GM18873 (cell line): Measurements from ENCODE around the gene BCAT1.

Experiments used
- ATAC-seq: cut with Tn5 transposase; IDR thresholded peaks from one replicate; pipeline ENCODE4 v1.9.1; 2021; ENCODE audit warnings: mild to moderate bottlenecking, moderate library complexity, moderate number of reproducible peaks; ENCODE audit not compliant: unreplicated experiment, low FRiP score

The BCAT1 gene

GRCh38 chr12:24777359-24777758, 171.5 kb downstream of the BCAT1 start:
- no peak for ATAC-seq

GRCh38 chr12:24776861-24777260, 172.0 kb downstream of the BCAT1 start:
- ATAC-seq, result no peak

GRCh38 chr12:24775073-24775472, 173.8 kb downstream of the BCAT1 start:
- ATAC-seq, result no peak

GRCh38 chr12:24773996-24774395, 174.9 kb downstream of the BCAT1 start:
- ATAC-seq, result no peak

GRCh38 chr12:24772813-24773212, 176.1 kb downstream of the BCAT1 start:
- no peak for ATAC-seq

GRCh38 chr12:24770821-24771220, 178.1 kb downstream of the BCAT1 start:
- no peak for ATAC-seq

GRCh38 chr12:24770334-24770733, 178.6 kb downstream of the BCAT1 start:
- no peak for ATAC-seq

- no peak for ATAC-seq
These were observed 179.2 kb downstream of the BCAT1 start for GRCh38 chr12:24769682-24770081.

GRCh38 chr12:24768415-24768814, 180.5 kb downstream of the BCAT1 start:
- ATAC-seq, result no peak

- ATAC-seq, result no peak
These were observed 181.9 kb downstream of the BCAT1 start for GRCh38 chr12:24767016-24767415.

- ATAC-seq, result no peak
These were observed 184.2 kb downstream of the BCAT1 start for GRCh38 chr12:24764712-24765111.

GRCh38 chr12:24760606-24761378, 188.1 kb downstream of the BCAT1 start:
- no peak for ATAC-seq

GRCh38 chr12:24760162-24760561, 188.7 kb downstream of the BCAT1 start:
- ATAC-seq, result no peak
